ENCODE measurements around the gene NCKAP1. TPM values are rescaled to one million over a fixed set of nuclear protein-coding genes. Genes with fewer than 3 reads are reported as not detected.
A peak's percentile ranks its signal among the peaks of the same experiment; 100 is the strongest.

Gene NCKAP1
- total RNA-seq, 1 experiment from 2014 or later: 173 TPM

DNA sequence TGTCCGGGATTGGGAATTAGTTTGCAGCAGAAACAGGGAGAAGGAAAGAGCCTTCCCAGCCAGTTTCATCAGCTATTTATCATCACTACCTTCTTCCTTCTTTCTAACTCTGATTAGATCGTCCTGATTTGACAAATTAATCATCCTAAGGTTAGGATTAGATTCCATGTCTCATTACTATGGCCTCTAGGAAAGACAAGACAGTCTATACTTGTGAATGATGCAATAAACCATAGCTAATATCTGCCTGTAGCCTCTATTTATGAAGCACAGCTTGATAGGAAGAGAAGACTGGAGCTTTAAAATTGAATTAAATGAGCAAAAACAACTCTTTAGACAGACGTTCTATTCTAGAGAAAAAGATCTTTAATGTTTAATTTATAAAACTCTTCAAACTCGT, 146.6 kb downstream of the NCKAP1 start:
- no peaks in the 10 kb centered on the region for H3K4me1 Mint-ChIP-seq
- peaks cover 8% of the 10 kb centered on the region; the same call in 1 of the 2 replicates for H3K9me3 Mint-ChIP-seq
- DNase-seq (ENCODE audit: low spot score) (no peak), ATAC-seq (no peak)
- POLR2A ChIA-PET: no interaction called here
- TF ChIP-seq ZNF671 (CRISPR knock-in tag; IDR thresholded peaks at IDR 0.05): no peak
- peak; percentile 61; the same call in 1 of the 2 replicates for TF ChIP-seq GABPB1 (CRISPR knock-in tag; IDR thresholded peaks at IDR 0.05)
- TF ChIP-seq, protein P1, sequence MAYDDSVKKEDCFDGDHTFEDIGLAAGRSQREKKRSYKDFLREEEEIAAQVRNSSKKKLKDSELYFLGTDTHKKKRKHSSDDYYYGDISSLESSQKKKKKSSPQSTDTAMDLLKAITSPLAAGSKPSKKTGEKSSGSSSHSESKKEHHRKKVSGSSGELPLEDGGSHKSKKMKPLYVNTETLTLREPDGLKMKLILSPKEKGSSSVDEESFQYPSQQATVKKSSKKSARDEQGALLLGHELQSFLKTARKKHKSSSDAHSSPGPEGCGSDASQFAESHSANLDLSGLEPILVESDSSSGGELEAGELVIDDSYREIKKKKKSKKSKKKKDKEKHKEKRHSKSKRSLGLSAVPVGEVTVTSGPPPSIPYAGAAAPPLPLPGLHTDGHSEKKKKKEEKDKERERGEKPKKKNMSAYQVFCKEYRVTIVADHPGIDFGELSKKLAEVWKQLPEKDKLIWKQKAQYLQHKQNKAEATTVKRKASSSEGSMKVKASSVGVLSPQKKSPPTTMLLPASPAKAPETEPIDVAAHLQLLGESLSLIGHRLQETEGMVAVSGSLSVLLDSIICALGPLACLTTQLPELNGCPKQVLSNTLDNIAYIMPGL (CRISPR knock-in tag; IDR thresholded peaks at IDR 0.05): no peak
- H3K36me3 Mint-ChIP-seq: no peaks in the 10 kb centered on the region
- CTCF ChIA-PET: interaction anchor here (1.2 kb wide), 1 partner anchor 21 kb away, joined by 5 read pairs; no protein-coding TSS in a partner anchor
- H3K4me3 Mint-ChIP-seq: no peak overlapping the region
- H3K27me3 Mint-ChIP-seq (ENCODE audit: low read depth): no peaks in the 10 kb centered on the region
- H3K27ac Mint-ChIP-seq: no peak overlapping the region

DNA sequence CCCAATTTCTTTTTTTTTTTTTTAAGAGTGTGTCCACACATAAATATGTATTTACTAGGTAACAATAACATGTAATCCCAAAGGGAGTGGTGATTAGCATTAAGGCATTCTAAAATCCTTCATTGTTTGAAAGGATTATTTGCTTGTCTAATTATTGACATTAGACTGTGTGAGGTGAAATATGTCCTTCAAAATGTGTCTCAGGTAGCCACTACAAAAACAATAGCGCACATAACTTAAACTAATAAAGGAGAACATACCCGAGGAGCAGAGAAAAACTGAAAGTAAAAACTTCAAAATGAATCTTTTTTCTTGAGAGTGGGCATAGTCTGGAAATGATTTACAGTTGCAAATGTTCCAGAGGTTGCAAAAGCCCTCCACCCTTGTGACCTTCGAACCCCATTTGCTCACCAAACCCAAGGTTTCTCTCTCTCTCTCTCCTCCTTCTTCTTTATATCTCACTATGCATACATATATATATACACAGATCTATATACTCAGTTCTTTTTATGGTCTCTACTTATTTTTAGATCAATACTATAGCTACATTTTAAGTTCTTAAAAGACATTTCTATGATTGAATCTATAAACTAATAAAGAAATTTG, 147.4 kb downstream of the NCKAP1 start:
- DNase-seq (ENCODE audit: low spot score) (no peak), ATAC-seq (no peak)
- Mint-ChIP-seq H3K4me1 (no peaks in the 10 kb centered on the region), H3K27ac (no peak overlapping the region), H3K9me3 (peaks cover 6% of the 10 kb centered on the region; the same call in 1 of the 2 replicates), H3K4me3 (no peak overlapping the region), H3K27me3 (ENCODE audit: low read depth) (no peaks in the 10 kb centered on the region), H3K36me3 (no peaks in the 10 kb centered on the region)
- CTCF ChIA-PET: no interaction called here
- TF ChIP-seq, protein P2, sequence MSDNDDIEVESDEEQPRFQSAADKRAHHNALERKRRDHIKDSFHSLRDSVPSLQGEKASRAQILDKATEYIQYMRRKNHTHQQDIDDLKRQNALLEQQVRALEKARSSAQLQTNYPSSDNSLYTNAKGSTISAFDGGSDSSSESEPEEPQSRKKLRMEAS (CRISPR knock-in tag; IDR thresholded peaks at IDR 0.05): no peak
- TF ChIP-seq TP53 (CRISPR knock-in tag; IDR thresholded peaks at IDR 0.05) (no peak), GRHL2 (CRISPR knock-in tag; IDR thresholded peaks at IDR 0.05; ENCODE audit: insufficient replicate concordance, severe bottlenecking) (no peak), ETV6 (CRISPR knock-in tag; IDR thresholded peaks at IDR 0.05) (no peak), FOXK1 (CRISPR knock-in tag; IDR thresholded peaks at IDR 0.05) (no peak), NFYB (CRISPR knock-in tag; conservative IDR thresholded peaks at IDR 0.05; ENCODE audit: low read depth) (no peak), CREB1 (CRISPR knock-in tag; IDR thresholded peaks at IDR 0.05) (no peak), ZNF671 (CRISPR knock-in tag; IDR thresholded peaks at IDR 0.05) (no peak), SP1 (CRISPR knock-in tag; conservative IDR thresholded peaks at IDR 0.05) (no peak), PRRX2 (CRISPR knock-in tag; IDR thresholded peaks at IDR 0.05) (no peak)
- POLR2A ChIA-PET: no interaction called here

DNA sequence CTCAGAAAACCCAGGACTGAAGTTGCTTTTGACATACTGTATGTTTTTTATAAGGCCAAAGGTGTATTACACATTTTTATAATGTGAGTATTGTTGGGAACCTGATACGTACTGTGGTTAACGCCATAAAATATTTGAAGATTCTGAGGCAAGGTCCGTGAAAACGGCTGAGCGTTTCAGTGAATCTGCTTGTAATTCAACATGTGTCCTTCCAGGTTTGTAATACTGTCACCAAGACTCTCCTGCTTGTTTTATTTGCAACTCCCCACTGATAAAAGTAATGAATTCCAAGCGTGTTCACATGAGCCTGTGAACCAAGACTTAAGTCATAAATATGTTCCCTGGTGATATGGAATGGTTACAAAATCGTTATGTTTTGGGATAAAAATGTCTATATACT, 148.0 kb downstream of the NCKAP1 start:
- ChIA-PET POLR2A (no interaction called here), CTCF (no interaction called here)
- TF ChIP-seq, protein P3, sequence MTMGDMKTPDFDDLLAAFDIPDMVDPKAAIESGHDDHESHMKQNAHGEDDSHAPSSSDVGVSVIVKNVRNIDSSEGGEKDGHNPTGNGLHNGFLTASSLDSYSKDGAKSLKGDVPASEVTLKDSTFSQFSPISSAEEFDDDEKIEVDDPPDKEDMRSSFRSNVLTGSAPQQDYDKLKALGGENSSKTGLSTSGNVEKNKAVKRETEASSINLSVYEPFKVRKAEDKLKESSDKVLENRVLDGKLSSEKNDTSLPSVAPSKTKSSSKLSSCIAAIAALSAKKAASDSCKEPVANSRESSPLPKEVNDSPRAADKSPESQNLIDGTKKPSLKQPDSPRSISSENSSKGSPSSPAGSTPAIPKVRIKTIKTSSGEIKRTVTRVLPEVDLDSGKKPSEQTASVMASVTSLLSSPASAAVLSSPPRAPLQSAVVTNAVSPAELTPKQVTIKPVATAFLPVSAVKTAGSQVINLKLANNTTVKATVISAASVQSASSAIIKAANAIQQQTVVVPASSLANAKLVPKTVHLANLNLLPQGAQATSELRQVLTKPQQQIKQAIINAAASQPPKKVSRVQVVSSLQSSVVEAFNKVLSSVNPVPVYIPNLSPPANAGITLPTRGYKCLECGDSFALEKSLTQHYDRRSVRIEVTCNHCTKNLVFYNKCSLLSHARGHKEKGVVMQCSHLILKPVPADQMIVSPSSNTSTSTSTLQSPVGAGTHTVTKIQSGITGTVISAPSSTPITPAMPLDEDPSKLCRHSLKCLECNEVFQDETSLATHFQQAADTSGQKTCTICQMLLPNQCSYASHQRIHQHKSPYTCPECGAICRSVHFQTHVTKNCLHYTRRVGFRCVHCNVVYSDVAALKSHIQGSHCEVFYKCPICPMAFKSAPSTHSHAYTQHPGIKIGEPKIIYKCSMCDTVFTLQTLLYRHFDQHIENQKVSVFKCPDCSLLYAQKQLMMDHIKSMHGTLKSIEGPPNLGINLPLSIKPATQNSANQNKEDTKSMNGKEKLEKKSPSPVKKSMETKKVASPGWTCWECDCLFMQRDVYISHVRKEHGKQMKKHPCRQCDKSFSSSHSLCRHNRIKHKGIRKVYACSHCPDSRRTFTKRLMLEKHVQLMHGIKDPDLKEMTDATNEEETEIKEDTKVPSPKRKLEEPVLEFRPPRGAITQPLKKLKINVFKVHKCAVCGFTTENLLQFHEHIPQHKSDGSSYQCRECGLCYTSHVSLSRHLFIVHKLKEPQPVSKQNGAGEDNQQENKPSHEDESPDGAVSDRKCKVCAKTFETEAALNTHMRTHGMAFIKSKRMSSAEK (CRISPR knock-in tag; IDR thresholded peaks at IDR 0.05; ENCODE audit: borderline replicate concordance): no peak
- TF ChIP-seq ESRRA (CRISPR knock-in tag; IDR thresholded peaks at IDR 0.05; ENCODE audit: borderline replicate concordance) (no peak), ZNF232 (CRISPR knock-in tag; IDR thresholded peaks at IDR 0.05) (no peak), IRF2 (CRISPR knock-in tag; IDR thresholded peaks at IDR 0.05; ENCODE audit: borderline replicate concordance, low read depth) (no peak), KAT7 (CRISPR knock-in tag; IDR thresholded peaks at IDR 0.05; ENCODE audit: borderline replicate concordance) (no peak), ZNF671 (CRISPR knock-in tag; IDR thresholded peaks at IDR 0.05) (no peak), ATF1 (CRISPR knock-in tag; IDR thresholded peaks at IDR 0.05) (no peak)
- TF ChIP-seq, protein P4, sequence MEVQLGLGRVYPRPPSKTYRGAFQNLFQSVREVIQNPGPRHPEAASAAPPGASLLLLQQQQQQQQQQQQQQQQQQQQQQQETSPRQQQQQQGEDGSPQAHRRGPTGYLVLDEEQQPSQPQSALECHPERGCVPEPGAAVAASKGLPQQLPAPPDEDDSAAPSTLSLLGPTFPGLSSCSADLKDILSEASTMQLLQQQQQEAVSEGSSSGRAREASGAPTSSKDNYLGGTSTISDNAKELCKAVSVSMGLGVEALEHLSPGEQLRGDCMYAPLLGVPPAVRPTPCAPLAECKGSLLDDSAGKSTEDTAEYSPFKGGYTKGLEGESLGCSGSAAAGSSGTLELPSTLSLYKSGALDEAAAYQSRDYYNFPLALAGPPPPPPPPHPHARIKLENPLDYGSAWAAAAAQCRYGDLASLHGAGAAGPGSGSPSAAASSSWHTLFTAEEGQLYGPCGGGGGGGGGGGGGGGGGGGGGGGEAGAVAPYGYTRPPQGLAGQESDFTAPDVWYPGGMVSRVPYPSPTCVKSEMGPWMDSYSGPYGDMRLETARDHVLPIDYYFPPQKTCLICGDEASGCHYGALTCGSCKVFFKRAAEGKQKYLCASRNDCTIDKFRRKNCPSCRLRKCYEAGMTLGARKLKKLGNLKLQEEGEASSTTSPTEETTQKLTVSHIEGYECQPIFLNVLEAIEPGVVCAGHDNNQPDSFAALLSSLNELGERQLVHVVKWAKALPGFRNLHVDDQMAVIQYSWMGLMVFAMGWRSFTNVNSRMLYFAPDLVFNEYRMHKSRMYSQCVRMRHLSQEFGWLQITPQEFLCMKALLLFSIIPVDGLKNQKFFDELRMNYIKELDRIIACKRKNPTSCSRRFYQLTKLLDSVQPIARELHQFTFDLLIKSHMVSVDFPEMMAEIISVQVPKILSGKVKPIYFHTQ (CRISPR knock-in tag; IDR thresholded peaks at IDR 0.05): no peak
- TF ChIP-seq, protein P5, sequence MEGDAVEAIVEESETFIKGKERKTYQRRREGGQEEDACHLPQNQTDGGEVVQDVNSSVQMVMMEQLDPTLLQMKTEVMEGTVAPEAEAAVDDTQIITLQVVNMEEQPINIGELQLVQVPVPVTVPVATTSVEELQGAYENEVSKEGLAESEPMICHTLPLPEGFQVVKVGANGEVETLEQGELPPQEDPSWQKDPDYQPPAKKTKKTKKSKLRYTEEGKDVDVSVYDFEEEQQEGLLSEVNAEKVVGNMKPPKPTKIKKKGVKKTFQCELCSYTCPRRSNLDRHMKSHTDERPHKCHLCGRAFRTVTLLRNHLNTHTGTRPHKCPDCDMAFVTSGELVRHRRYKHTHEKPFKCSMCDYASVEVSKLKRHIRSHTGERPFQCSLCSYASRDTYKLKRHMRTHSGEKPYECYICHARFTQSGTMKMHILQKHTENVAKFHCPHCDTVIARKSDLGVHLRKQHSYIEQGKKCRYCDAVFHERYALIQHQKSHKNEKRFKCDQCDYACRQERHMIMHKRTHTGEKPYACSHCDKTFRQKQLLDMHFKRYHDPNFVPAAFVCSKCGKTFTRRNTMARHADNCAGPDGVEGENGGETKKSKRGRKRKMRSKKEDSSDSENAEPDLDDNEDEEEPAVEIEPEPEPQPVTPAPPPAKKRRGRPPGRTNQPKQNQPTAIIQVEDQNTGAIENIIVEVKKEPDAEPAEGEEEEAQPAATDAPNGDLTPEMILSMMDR (IDR thresholded peaks at IDR 0.05): no peak
- no peak overlapping the region for H3K27ac Mint-ChIP-seq
- no peak overlapping the region for H3K4me3 Mint-ChIP-seq
- DNase-seq (ENCODE audit: low spot score): no peak
- ATAC-seq: no peak
- H3K36me3 Mint-ChIP-seq: no peaks in the 10 kb centered on the region
- no peaks in the 10 kb centered on the region for H3K27me3 Mint-ChIP-seq (ENCODE audit: low read depth)
- H3K4me1 Mint-ChIP-seq: no peaks in the 10 kb centered on the region
- H3K9me3 Mint-ChIP-seq: peaks cover 4% of the 10 kb centered on the region; the same call in 1 of the 2 replicates

Measured in WTC11 (cell line).